ENCODE results near the gene RAI14.

Gene RAI14

DNA sequence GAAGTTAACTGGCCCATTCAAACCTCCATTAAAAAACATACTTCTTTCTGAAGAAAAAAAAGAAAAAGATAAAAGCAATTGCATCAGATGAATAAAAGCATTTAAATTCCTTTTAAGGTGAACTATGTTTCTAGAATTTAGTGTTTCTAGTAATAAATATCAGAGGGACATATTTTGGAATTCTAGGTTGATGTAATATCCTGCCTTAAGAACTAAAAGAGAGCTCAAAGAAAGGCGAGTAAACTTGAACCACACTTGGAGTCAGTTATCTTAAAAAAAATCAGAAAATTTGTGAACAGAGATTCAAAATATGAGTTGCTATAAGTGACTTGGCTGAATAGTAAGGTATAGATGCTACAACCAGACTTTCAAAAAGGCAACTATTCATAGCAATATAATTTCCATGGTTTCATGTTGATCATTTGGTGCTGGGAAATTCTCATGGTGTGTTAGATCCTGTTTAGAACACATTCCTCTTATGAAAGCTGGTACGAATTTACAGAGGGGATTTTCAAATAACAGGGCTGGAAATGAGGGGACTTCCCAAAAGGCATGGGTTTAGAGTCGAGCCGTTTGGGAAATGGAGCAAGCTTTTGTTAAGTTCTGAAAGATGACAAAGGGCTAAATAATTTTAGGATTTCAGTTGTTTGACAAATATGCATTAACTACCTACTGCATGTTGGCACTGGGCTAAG lies 37.6 kb upstream of the RAI14 start:
- WGBS: 92% methylated on average over 4 of the region's 4 CpGs
- Histone ChIP-seq H2AK5ac (ENCODE audit: low read length, severe bottlenecking) (no peak overlapping the region), H3K18ac (ENCODE audit: low read depth in 1 of 2, low read length in 2 of 2) (no peak overlapping the region), H3K36me3 (ENCODE audit: control insufficient read depth in 1 of 2, insufficient read depth in 2 of 2, low read depth in 1 of 2, low read length in 2 of 2) (no peaks in the 10 kb centered on the region), H3K23ac (ENCODE audit: low read length in 2 of 2) (no peak overlapping the region), H3K14ac (ENCODE audit: low read length in 2 of 2) (no peak overlapping the region), H3K4me2 (ENCODE audit: low read length, poor library complexity, severe bottlenecking) (no peak overlapping the region), H3K9me3 (ENCODE audit: control insufficient read depth, low read length) (no peaks in the 10 kb centered on the region), H3K27ac (ENCODE audit: low read length, poor library complexity, severe bottlenecking) (no peak overlapping the region), H3K4me3 (ENCODE audit: insufficient read depth in 1 of 2, low read depth in 1 of 2, low read length in 2 of 2) (no peak overlapping the region), H3K4ac (ENCODE audit: low read depth in 1 of 2, low read length in 2 of 2) (no peak overlapping the region), H2AFZ (ENCODE audit: low read depth, low read length) (no peak overlapping the region), H3K9ac (ENCODE audit: low read length) (no peak overlapping the region), H4K8ac (ENCODE audit: low read length) (no peak overlapping the region), H2BK120ac (ENCODE audit: low read depth, low read length) (no peak overlapping the region), H2BK5ac (ENCODE audit: low read depth, low read length, poor library complexity, severe bottlenecking) (no peak overlapping the region), H4K91ac (ENCODE audit: low read length) (no peak overlapping the region), H3K27me3 (ENCODE audit: control insufficient read depth in 1 of 2, insufficient read depth in 1 of 2, low read length in 2 of 2) (no peaks in the 10 kb centered on the region), H2BK12ac (ENCODE audit: low read length in 2 of 2) (no peak overlapping the region), H2BK15ac (ENCODE audit: low read depth, poor library complexity, severe bottlenecking) (no peak overlapping the region), H3K79me1 (replicated peaks; ENCODE audit: low read length, poor library complexity, severe bottlenecking) (no peaks in the 10 kb centered on the region), H3K4me1 (ENCODE audit: control insufficient read depth, insufficient read depth, low read depth, low read length) (no peaks in the 10 kb centered on the region)
- DNase-seq: no peak

DNA sequence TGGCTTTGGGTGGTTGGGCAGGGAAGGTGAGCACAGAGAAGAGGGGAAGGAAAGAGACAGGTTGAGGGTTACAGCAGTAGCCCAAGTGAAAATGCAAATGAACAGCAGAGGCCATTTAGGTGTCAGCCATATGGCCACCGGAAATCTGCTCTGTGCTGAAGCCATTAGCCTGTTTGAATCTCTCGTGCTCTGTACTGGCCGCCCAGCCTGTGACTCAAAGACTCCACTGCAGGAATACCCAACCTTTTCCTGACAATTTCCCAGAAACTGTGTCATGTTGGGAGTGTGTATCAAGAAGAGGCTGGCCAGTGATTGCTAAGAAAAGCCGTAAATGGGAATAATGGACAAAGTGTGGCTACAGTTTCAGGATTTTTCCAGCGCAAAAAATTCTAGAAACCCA lies 35.9 kb upstream of the RAI14 start:
- Histone ChIP-seq H3K9me3 (ENCODE audit: control insufficient read depth, low read length) (no peaks in the 10 kb centered on the region), H3K18ac (ENCODE audit: low read depth in 1 of 2, low read length in 2 of 2) (no peak overlapping the region), H3K27me3 (ENCODE audit: control insufficient read depth in 1 of 2, insufficient read depth in 1 of 2, low read length in 2 of 2) (no peaks in the 10 kb centered on the region), H3K4ac (ENCODE audit: low read depth in 1 of 2, low read length in 2 of 2) (no peak overlapping the region), H2BK15ac (ENCODE audit: low read depth, poor library complexity, severe bottlenecking) (no peak overlapping the region), H3K79me1 (replicated peaks; ENCODE audit: low read length, poor library complexity, severe bottlenecking) (no peaks in the 10 kb centered on the region), H3K14ac (ENCODE audit: low read length in 2 of 2) (peak overlapping the region in 1 of 2 experiments; percentile 77), H2BK120ac (ENCODE audit: low read depth, low read length) (no peak overlapping the region), H3K23ac (ENCODE audit: low read length in 2 of 2) (no peak overlapping the region), H3K4me1 (ENCODE audit: control insufficient read depth, insufficient read depth, low read depth, low read length) (peaks cover 2% of the 10 kb centered on the region), H4K91ac (ENCODE audit: low read length) (no peak overlapping the region), H3K36me3 (ENCODE audit: control insufficient read depth in 1 of 2, insufficient read depth in 2 of 2, low read depth in 1 of 2, low read length in 2 of 2) (no peaks in the 10 kb centered on the region), H2AFZ (ENCODE audit: low read depth, low read length) (no peak overlapping the region), H2BK12ac (ENCODE audit: low read length in 2 of 2) (no peak overlapping the region), H3K27ac (ENCODE audit: low read length, poor library complexity, severe bottlenecking) (no peak overlapping the region), H2BK5ac (ENCODE audit: low read depth, low read length, poor library complexity, severe bottlenecking) (no peak overlapping the region), H2AK5ac (ENCODE audit: low read length, severe bottlenecking) (no peak overlapping the region), H3K4me2 (ENCODE audit: low read length, poor library complexity, severe bottlenecking) (no peak overlapping the region), H3K4me3 (ENCODE audit: insufficient read depth in 1 of 2, low read depth in 1 of 2, low read length in 2 of 2) (no peak overlapping the region), H3K9ac (ENCODE audit: low read length) (no peak overlapping the region), H4K8ac (ENCODE audit: low read length) (no peak overlapping the region)
- WGBS: 89% methylated on average over 5 of the region's 5 CpGs
- DNase-seq: peak; percentile 46

DNA sequence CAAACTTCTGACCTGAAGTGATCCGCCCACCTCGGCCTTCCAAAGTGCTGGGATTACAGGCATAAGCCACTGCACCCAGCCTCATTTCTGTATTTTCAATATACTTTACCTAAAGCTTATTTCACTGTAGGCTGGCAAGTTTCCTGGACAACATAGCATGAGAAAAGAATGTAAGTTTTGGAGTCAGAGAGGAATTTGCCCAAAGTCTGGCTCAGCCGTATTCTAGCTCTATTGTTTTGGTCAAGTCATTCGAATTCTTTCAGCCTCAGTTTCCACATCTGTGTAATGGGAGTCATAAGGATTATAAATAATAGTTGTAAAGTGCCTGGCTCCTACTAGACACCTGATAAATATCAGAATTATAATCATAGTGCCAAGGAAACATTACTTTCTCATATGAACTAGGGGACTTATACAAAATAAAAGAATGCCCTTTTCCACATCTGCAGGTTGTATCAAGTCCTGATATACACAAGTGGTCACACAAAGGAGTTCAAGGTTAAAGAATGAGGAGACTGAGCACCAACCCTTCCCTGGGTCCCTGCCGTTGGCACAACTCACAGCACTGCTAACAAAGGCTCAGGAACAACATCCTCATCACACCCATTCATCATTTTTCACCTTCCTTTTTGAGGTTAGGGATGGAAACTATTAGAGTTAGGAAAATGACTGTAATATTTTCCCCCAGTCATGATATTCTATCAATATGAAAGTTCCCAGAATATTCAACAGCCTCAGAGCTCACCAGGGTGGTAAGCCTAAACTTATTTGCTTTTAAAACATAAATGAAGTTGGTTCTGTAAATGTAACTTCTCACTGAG lies 34.6 kb upstream of the RAI14 start:
- Histone ChIP-seq H3K9me3 (ENCODE audit: control insufficient read depth, low read length) (no peaks in the 10 kb centered on the region), H2BK5ac (ENCODE audit: low read depth, low read length, poor library complexity, severe bottlenecking) (no peak overlapping the region), H3K36me3 (ENCODE audit: control insufficient read depth in 1 of 2, insufficient read depth in 2 of 2, low read depth in 1 of 2, low read length in 2 of 2) (no peaks in the 10 kb centered on the region), H4K91ac (ENCODE audit: low read length) (peak overlapping the region; percentile 64), H2AK5ac (ENCODE audit: low read length, severe bottlenecking) (no peak overlapping the region), H3K27ac (ENCODE audit: low read length, poor library complexity, severe bottlenecking) (no peak overlapping the region), H2BK15ac (ENCODE audit: low read depth, poor library complexity, severe bottlenecking) (no peak overlapping the region), H3K27me3 (ENCODE audit: control insufficient read depth in 1 of 2, insufficient read depth in 1 of 2, low read length in 2 of 2) (no peaks in the 10 kb centered on the region), H3K4me2 (ENCODE audit: low read length, poor library complexity, severe bottlenecking) (no peak overlapping the region), H3K4ac (ENCODE audit: low read depth in 1 of 2, low read length in 2 of 2) (peak overlapping the region in 1 of 2 experiments; percentile 73), H3K79me1 (replicated peaks; ENCODE audit: low read length, poor library complexity, severe bottlenecking) (no peaks in the 10 kb centered on the region), H2AFZ (ENCODE audit: low read depth, low read length) (no peak overlapping the region), H3K14ac (ENCODE audit: low read length in 2 of 2) (no peak overlapping the region), H2BK120ac (ENCODE audit: low read depth, low read length) (no peak overlapping the region), H4K8ac (ENCODE audit: low read length) (no peak overlapping the region), H2BK12ac (ENCODE audit: low read length in 2 of 2) (peak overlapping the region in 1 of 2 experiments; percentile 39), H3K23ac (ENCODE audit: low read length in 2 of 2) (no peak overlapping the region), H3K9ac (ENCODE audit: low read length) (peak overlapping the region; percentile 68), H3K4me1 (ENCODE audit: control insufficient read depth, insufficient read depth, low read depth, low read length) (peaks cover 2% of the 10 kb centered on the region), H3K18ac (ENCODE audit: low read depth in 1 of 2, low read length in 2 of 2) (no peak overlapping the region), H3K4me3 (ENCODE audit: insufficient read depth in 1 of 2, low read depth in 1 of 2, low read length in 2 of 2) (no peak overlapping the region)
- WGBS: 95% methylated on average over 3 of the region's 5 CpGs
- DNase-seq: no peak

DNA sequence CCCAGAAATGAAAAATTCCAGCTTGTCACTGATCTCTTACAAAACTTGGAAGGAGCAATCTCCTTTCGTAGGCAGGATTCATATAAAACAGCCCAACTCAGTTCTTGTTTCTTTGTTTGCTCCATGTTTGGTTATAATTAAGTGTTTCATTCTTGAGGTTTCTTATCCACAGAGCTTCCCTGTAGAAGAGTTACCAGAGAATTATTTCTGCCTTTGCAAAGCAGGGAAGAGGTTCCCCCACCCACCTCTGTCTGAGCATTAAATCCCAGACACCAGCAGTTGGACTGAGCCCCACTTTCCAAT lies 34.1 kb upstream of the RAI14 start:
- no peak overlapping the region for H2BK12ac ChIP-seq (ENCODE audit: low read length in 2 of 2)
- no peak overlapping the region for H2AFZ ChIP-seq (ENCODE audit: low read depth, low read length)
- no peak overlapping the region for H2BK15ac ChIP-seq (ENCODE audit: low read depth, poor library complexity, severe bottlenecking)
- no peaks in the 10 kb centered on the region for H3K27me3 ChIP-seq (ENCODE audit: control insufficient read depth in 1 of 2, insufficient read depth in 1 of 2, low read length in 2 of 2)
- H3K14ac ChIP-seq (ENCODE audit: low read length in 2 of 2): no peak overlapping the region
- no peaks in the 10 kb centered on the region for H3K36me3 ChIP-seq (ENCODE audit: control insufficient read depth in 1 of 2, insufficient read depth in 2 of 2, low read depth in 1 of 2, low read length in 2 of 2)
- no peaks in the 10 kb centered on the region for H3K9me3 ChIP-seq (ENCODE audit: control insufficient read depth, low read length)
- DNase-seq: peak; percentile 35
- no peak overlapping the region for H3K18ac ChIP-seq (ENCODE audit: low read depth in 1 of 2, low read length in 2 of 2)
- no peak overlapping the region for H3K4me2 ChIP-seq (ENCODE audit: low read length, poor library complexity, severe bottlenecking)
- peak overlapping the region; percentile 53 for H2AK5ac ChIP-seq (ENCODE audit: low read length, severe bottlenecking)
- H3K4me1 ChIP-seq (ENCODE audit: control insufficient read depth, insufficient read depth, low read depth, low read length): peaks cover 2% of the 10 kb centered on the region
- H3K79me1 ChIP-seq (replicated peaks; ENCODE audit: low read length, poor library complexity, severe bottlenecking): no peaks in the 10 kb centered on the region
- no peak overlapping the region for H3K4me3 ChIP-seq (ENCODE audit: insufficient read depth in 1 of 2, low read depth in 1 of 2, low read length in 2 of 2)
- WGBS: no CpG with 5 or more reads among the region's 1 CpG
- H2BK5ac ChIP-seq (ENCODE audit: low read depth, low read length, poor library complexity, severe bottlenecking): no peak overlapping the region
- H3K4ac ChIP-seq (ENCODE audit: low read depth in 1 of 2, low read length in 2 of 2): no peak overlapping the region
- no peak overlapping the region for H3K23ac ChIP-seq (ENCODE audit: low read length in 2 of 2)
- no peak overlapping the region for H4K91ac ChIP-seq (ENCODE audit: low read length)
- H3K27ac ChIP-seq (ENCODE audit: low read length, poor library complexity, severe bottlenecking): no peak overlapping the region
- no peak overlapping the region for H2BK120ac ChIP-seq (ENCODE audit: low read depth, low read length)
- no peak overlapping the region for H4K8ac ChIP-seq (ENCODE audit: low read length)
- H3K9ac ChIP-seq (ENCODE audit: low read length): peak overlapping the region; percentile 68
